PC-9 (cell line): ENCODE measurements around the gene ADGRV1. TPM values are rescaled to one million over a fixed set of nuclear protein-coding genes. Genes with fewer than 3 reads are reported as not detected.

Experiments
- BruUV-seq: library from RNA; stranded (reverse); fragments of 400-500 nt; replicated peaks from 2 replicates; lab custom pipeline; 2021; lab: Mats Ljungman, UMichigan
- CTCF ChIA-PET: fragments of 300-600 bp; sonication (Branson Sonifier 250); formaldehyde crosslinking; loops from one replicate; lab custom pipeline; 2022; ENCODE audit warnings: antibody characterized with exemption; lab: Charles Lee
- POLR2A ChIA-PET: fragments of 300-600 bp; sonication (Branson Sonifier 250); formaldehyde crosslinking; loops from one replicate; lab custom pipeline; 2022; ENCODE audit warnings: antibody characterized with exemption; ENCODE audit not compliant: unreplicated experiment; lab: Charles Lee
- DNase-seq, 2 experiments: peaks; one replicate each; pipeline versions ENCODE4 v3.0.0 to v3.0.0-alpha.2; 2015 to 2022; ENCODE audit warnings: mixed read lengths in 1 of 2
- H2AFZ ChIP-seq: fragments of 200-600 bp; sonication (generic); 2 replicates; pipeline ENCODE4 v1.8.1; 2017; ENCODE audit warnings: antibody characterized with exemption
- H3F3A ChIP-seq: fragments of 200-600 bp; sonication (generic); 2 replicates; pipeline ENCODE4 v1.8.1; 2017; ENCODE audit warnings: antibody characterized with exemption, mild to moderate bottlenecking, low read depth; ENCODE audit not compliant: insufficient read depth
- H3K27ac ChIP-seq: fragments of 200-600 bp; sonication (generic); 2 replicates; pipeline ENCODE4 v1.6.1; 2016; ENCODE audit warnings: mixed run types
- H3K27me3 ChIP-seq: fragments of 200-600 bp; sonication (generic); 2 replicates; pipeline ENCODE4 v1.6.1; 2016; ENCODE audit warnings: low read depth, mixed run types; ENCODE audit not compliant: insufficient read depth
- H3K36me3 ChIP-seq: fragments of 200-600 bp; sonication (generic); 2 replicates; pipeline ENCODE4 v1.6.1; 2016; ENCODE audit warnings: low read depth, mixed run types
- H3K4me1 ChIP-seq: fragments of 200-600 bp; sonication (generic); replicated peaks from 2 replicates; pipeline ENCODE4 v1.6.1; 2016; ENCODE audit warnings: mixed run types; ENCODE audit not compliant: insufficient read depth
- H3K4me2 ChIP-seq: fragments of 200-600 bp; sonication (generic); 2 replicates; pipeline ENCODE4 v1.6.1; 2017; ENCODE audit warnings: mixed run types
- H3K4me3 ChIP-seq: fragments of 200-600 bp; sonication (generic); 2 replicates; pipeline ENCODE4 v1.6.1; 2016; ENCODE audit warnings: mixed run types
- H3K79me2 ChIP-seq: fragments of 200-600 bp; sonication (generic); 2 replicates; pipeline ENCODE4 v1.6.1; 2017; ENCODE audit warnings: low read depth, mixed run types
- H3K9me2 ChIP-seq: fragments of 200-600 bp; sonication (generic); 2 replicates; pipeline ENCODE4 v1.8.1; 2017; ENCODE audit warnings: mild to moderate bottlenecking; ENCODE audit not compliant: insufficient read depth
- H3K9me3 ChIP-seq: fragments of 200-600 bp; sonication (generic); 2 replicates; pipeline ENCODE4 v1.8.1; 2016; ENCODE audit warnings: low read depth; ENCODE audit not compliant: insufficient read depth
- H4K20me1 ChIP-seq: fragments of 200-600 bp; sonication (generic); 2 replicates; pipeline ENCODE4 v1.8.1; 2017; ENCODE audit not compliant: insufficient read depth
- CTCF ChIP-seq: fragments of 200-600 bp; sonication (generic); conservative IDR thresholded peaks from 2 replicates; pipeline ENCODE4 v1.6.1; 2017; ENCODE audit warnings: mixed run types, antibody characterized with exemption, mild to moderate bottlenecking, moderate library complexity
- EZH2 ChIP-seq: fragments of 200-600 bp; sonication (generic); IDR thresholded peaks from 2 replicates; pipeline ENCODE4 v1.8.0; 2017; ENCODE audit warnings: antibody characterized with exemption, low read depth
- intact Hi-C: fragments of 100-400 bp; cut with micrococcal nuclease; formaldehyde crosslinking; loops from one replicate; pipeline ENCODE4 v1.10.0; 2022; ENCODE audit not compliant: unreplicated experiment
- total RNA-seq: library from RNA; stranded (reverse); gene quantifications from 2 replicates; pipeline ENCODE4 v1.2.3, GENCODE V29; 2021

The ADGRV1 gene
- total RNA-seq, 1 experiment from 2014 or later: 1.0 TPM

- Histone ChIP-seq H3K79me2 (no peaks in the 10 kb centered on the region), H3K4me2 (peak overlapping the region; percentile 31), H3K4me1 (peaks cover 17% of the 10 kb centered on the region; the same call in 1 of the 2 replicates), H4K20me1 (no peaks in the 10 kb centered on the region), H3K27me3 (no peaks in the 10 kb centered on the region), H2AFZ (no peak overlapping the region), H3K4me3 (no peak overlapping the region), H3K27ac (no peak overlapping the region), H3K9me3 (no peaks in the 10 kb centered on the region), H3F3A (no peaks in the 10 kb centered on the region), H3K9me2 (no peaks in the 10 kb centered on the region), H3K36me3 (no peaks in the 10 kb centered on the region)
- BruUV-seq: no TSS peak
- no peak for TF ChIP-seq CTCF
- TF ChIP-seq EZH2: no peak
- POLR2A ChIA-PET: interaction anchor here (0.7 kb wide), 1 partner anchor 14 kb away, joined by 4 read pairs; no protein-coding TSS in a partner anchor
- DNase-seq: peak in 1 of 2 experiments; percentile 66
- intact Hi-C loops: no loop called here
- CTCF ChIA-PET: no interaction called here
Observed at GRCh38 chr5:90983711-90984124, 425.1 kb downstream of the ADGRV1 start.

GRCh38 chr5:90985341-90985740, 426.7 kb downstream of the ADGRV1 start:
- intact Hi-C loops: no loop called here
- Histone ChIP-seq H3F3A (no peaks in the 10 kb centered on the region), H3K4me1 (peaks cover 17% of the 10 kb centered on the region; the same call in 1 of the 2 replicates), H2AFZ (no peak overlapping the region), H3K4me2 (no peak overlapping the region), H3K9me3 (no peaks in the 10 kb centered on the region), H3K79me2 (no peaks in the 10 kb centered on the region), H4K20me1 (no peaks in the 10 kb centered on the region), H3K4me3 (no peak overlapping the region), H3K9me2 (no peaks in the 10 kb centered on the region), H3K27me3 (no peaks in the 10 kb centered on the region), H3K27ac (no peak overlapping the region), H3K36me3 (no peaks in the 10 kb centered on the region)
- CTCF ChIA-PET: no interaction called here
- POLR2A ChIA-PET: no interaction called here
- TF ChIP-seq EZH2: no peak
- TF ChIP-seq CTCF: no peak
- DNase-seq: no peak
- no TSS peak for BruUV-seq

DNA sequence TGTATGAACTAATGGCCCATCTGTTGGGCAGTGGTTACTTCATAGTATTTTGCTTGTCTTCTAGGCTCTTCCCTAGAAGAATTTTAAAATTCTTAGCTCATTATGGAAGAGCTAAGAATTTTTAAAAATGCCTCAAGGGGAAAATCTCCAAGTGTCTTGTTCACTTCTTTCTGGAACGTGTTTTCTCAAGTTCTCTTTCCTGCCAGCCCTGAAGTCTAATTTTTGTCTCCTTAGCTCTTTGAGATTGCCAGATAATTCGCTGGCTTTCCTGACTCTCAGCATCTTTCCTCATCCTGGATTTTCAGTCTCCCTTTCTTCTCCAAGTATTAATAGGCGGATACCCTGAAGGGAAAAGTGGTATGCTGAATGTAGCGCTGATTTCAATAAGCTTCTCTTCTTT, 429.1 kb downstream of the ADGRV1 start:
- intact Hi-C loops: no loop called here
- DNase-seq: no peak
- TF ChIP-seq EZH2: no peak
- no peak for TF ChIP-seq CTCF
- Histone ChIP-seq H3K9me2 (no peaks in the 10 kb centered on the region), H3K4me1 (peaks cover 16% of the 10 kb centered on the region; the same call in 1 of the 2 replicates), H3K4me3 (no peak overlapping the region), H3K79me2 (no peaks in the 10 kb centered on the region), H3F3A (no peaks in the 10 kb centered on the region), H3K27ac (no peak overlapping the region), H3K9me3 (no peaks in the 10 kb centered on the region), H4K20me1 (no peaks in the 10 kb centered on the region), H3K36me3 (no peaks in the 10 kb centered on the region), H2AFZ (no peak overlapping the region), H3K4me2 (no peak overlapping the region), H3K27me3 (no peaks in the 10 kb centered on the region)
- ChIA-PET POLR2A (interaction anchor here (0.7 kb wide), 1 partner anchor 87 kb away, joined by 3 read pairs; no protein-coding TSS in a partner anchor), CTCF (no interaction called here)
- BruUV-seq: no TSS peak
